ENCODE results near the gene MATN4.

The MATN4 gene

GRCh38 chr20:45313943-45314342 is 5.8 kb upstream of the MATN4 start:
- no peak for DNase-seq (ENCODE audit: low spot score)

- no peak for DNase-seq (ENCODE audit: low spot score)
These were observed 5.1 kb upstream of the MATN4 start for GRCh38 chr20:45313065-45313695.

- DNase-seq (ENCODE audit: low spot score), result no peak
These were observed 4.1 kb upstream of the MATN4 start for GRCh38 chr20:45312241-45312640.

GRCh38 chr20:45311589-45312211 is 3.6 kb upstream of the MATN4 start:
- DNase-seq (ENCODE audit: low spot score), result peak; percentile 18

GRCh38 chr20:45309075-45309474 is 976 bp upstream of the MATN4 start:
- no peak for DNase-seq (ENCODE audit: low spot score)

- DNase-seq (ENCODE audit: low spot score), result no peak
These were observed 941 bp downstream of the MATN4 start for GRCh38 chr20:45307076-45307640.

GRCh38 chr20:45306431-45306982 is 1.6 kb downstream of the MATN4 start, which contains the start of gene RBPJL:
Gene RBPJL (plus strand): TSS chr20:45306840. CDS start chr20:45306923, 83 bp downstream.
- peak; percentile 41 for DNase-seq (ENCODE audit: low spot score)

- no peak for DNase-seq (ENCODE audit: low spot score)
These were observed 2.8 kb downstream of the MATN4 start for GRCh38 chr20:45305262-45305661.

GRCh38 chr20:45304464-45304999 is 3.6 kb downstream of the MATN4 start:
- no peak for DNase-seq (ENCODE audit: low spot score)

GRCh38 chr20:45303586-45304463 is 4.3 kb downstream of the MATN4 start:
- no peak for DNase-seq (ENCODE audit: low spot score)

- no peak for DNase-seq (ENCODE audit: low spot score)
These were observed 6.3 kb downstream of the MATN4 start for GRCh38 chr20:45301824-45302271.

- no peak for DNase-seq (ENCODE audit: low spot score)
These were observed 7.1 kb downstream of the MATN4 start for GRCh38 chr20:45300961-45301360.

GRCh38 chr20:45299786-45300185 is 8.3 kb downstream of the MATN4 start:
- DNase-seq (ENCODE audit: low spot score), result no peak

GRCh38 chr20:45297786-45298497 is 10.2 kb downstream of the MATN4 start:
- no peak for DNase-seq (ENCODE audit: low spot score)

GRCh38 chr20:45294659-45295058 is 13.4 kb downstream of the MATN4 start:
- DNase-seq (ENCODE audit: low spot score), result no peak

- no peak for DNase-seq (ENCODE audit: low spot score)
These were observed 14.1 kb downstream of the MATN4 start for GRCh38 chr20:45294003-45294368.

- peak; percentile 58 for DNase-seq (ENCODE audit: low spot score)
These were observed 14.8 kb downstream of the MATN4 start for GRCh38 chr20:45293041-45294002.

GRCh38 chr20:45292343-45292742 is 15.8 kb downstream of the MATN4 start:
- no peak for DNase-seq (ENCODE audit: low spot score)

- no peak for DNase-seq (ENCODE audit: low spot score)
These were observed 16.6 kb downstream of the MATN4 start for GRCh38 chr20:45291526-45291925.
